PC-3 (cell line): Measurements from ENCODE around the gene COQ10A. TPM values are rescaled to one million over a fixed set of nuclear protein-coding genes. Genes with fewer than 3 reads are reported as not detected.
"Not testable (repeated sequence)": the region's sequence is repeated elsewhere in the genome, so short reads cannot be mapped to it uniquely, and the experiment has no call there.

Source experiments
- ATAC-seq: fragments of 200-7000 bp; cut with Tn5 transposase; 2 replicates; pipeline ENCODE4 v1.9.1; 2020; ENCODE audit warnings: mild to moderate bottlenecking, moderate library complexity
- BruUV-seq: library from RNA; stranded (reverse); fragments of 400-500 nt; replicated peaks from 2 replicates; lab custom pipeline; 2021; lab: Mats Ljungman, UMichigan
- CTCF ChIA-PET: fragments of 300-600 bp; sonication (Branson Sonifier 250); formaldehyde crosslinking; loops from one replicate; lab custom pipeline; 2022; ENCODE audit warnings: antibody characterized with exemption; lab: Charles Lee
- POLR2A ChIA-PET: fragments of 300-600 bp; sonication (Branson Sonifier 250); formaldehyde crosslinking; loops from one replicate; lab custom pipeline; 2022; ENCODE audit warnings: antibody characterized with exemption; ENCODE audit not compliant: unreplicated experiment; lab: Charles Lee
- DNase-seq: peaks from one replicate; pipeline ENCODE4 v3.0.0-alpha.2; 2015
- H2AFZ ChIP-seq: fragments of 300-600 bp; sonication (generic); 2 replicates; pipeline ENCODE4 v1.6.0; 2016; ENCODE audit warnings: antibody characterized with exemption, low read length
- H3F3A ChIP-seq: fragments of 300-600 bp; sonication (generic); one replicate; pipeline ENCODE4 v1.6.0; 2017; ENCODE audit warnings: antibody characterized with exemption, low read length, control low read depth, mild to moderate bottlenecking; ENCODE audit not compliant: unreplicated experiment
- H3K27ac ChIP-seq: fragments of 300-600 bp; sonication (generic); 2 replicates; pipeline ENCODE4 v1.5.1; 2016; ENCODE audit warnings: mild to moderate bottlenecking, low read length
- H3K27me3 ChIP-seq: fragments of 300-600 bp; sonication (generic); 2 replicates; pipeline ENCODE4 v1.6.1; 2016; ENCODE audit warnings: low read length, mixed read lengths
- H3K36me3 ChIP-seq: fragments of 300-600 bp; sonication (generic); 2 replicates; pipeline ENCODE4 v1.6.1; 2016; ENCODE audit warnings: low read depth, mixed run types, low read length, mixed read lengths
- H3K4me1 ChIP-seq: fragments of 300-600 bp; sonication (generic); 2 replicates; pipeline ENCODE4 v1.5.1; 2016; ENCODE audit warnings: low read length; ENCODE audit not compliant: insufficient read depth
- H3K4me2 ChIP-seq: fragments of 300-600 bp; sonication (generic); 2 replicates; pipeline ENCODE4 v1.6.0; 2016; ENCODE audit warnings: low read length
- H3K4me3 ChIP-seq: fragments of 300-600 bp; sonication (generic); 2 replicates; pipeline ENCODE4 v1.5.1; 2016; ENCODE audit warnings: mild to moderate bottlenecking, low read length, mixed read lengths
- H3K79me2 ChIP-seq: fragments of 300-600 bp; sonication (generic); 2 replicates; pipeline ENCODE4 v1.6.1; 2017; ENCODE audit warnings: low read length, mixed read lengths
- H3K9ac ChIP-seq: fragments of 300-600 bp; sonication (generic); 2 replicates; pipeline ENCODE4 v1.6.0; 2016; ENCODE audit warnings: mild to moderate bottlenecking, low read length
- H3K9me2 ChIP-seq: fragments of 300-600 bp; sonication (generic); replicated peaks from 2 replicates; pipeline ENCODE4 v1.6.1; 2016; ENCODE audit warnings: mixed run types, low read length, mixed read lengths
- H3K9me3 ChIP-seq: fragments of 300-600 bp; sonication (generic); 2 replicates; pipeline ENCODE4 v1.6.1; 2016; ENCODE audit warnings: low read length, mixed read lengths
- H4K20me1 ChIP-seq: fragments of 300-600 bp; sonication (generic); 2 replicates; pipeline ENCODE4 v1.6.1; 2016; ENCODE audit warnings: low read length, mixed read lengths
- EZH2 ChIP-seq: fragments of 300-600 bp; sonication (generic); IDR thresholded peaks from one replicate; pipeline ENCODE4 v1.6.1; 2017; ENCODE audit warnings: antibody characterized with exemption, mild to moderate bottlenecking, low read length; ENCODE audit not compliant: unreplicated experiment
- EZH2phosphoT487 ChIP-seq: fragments of 300-600 bp; sonication (generic); IDR thresholded peaks from 2 replicates; pipeline ENCODE4 v1.6.1; 2018; ENCODE audit warnings: mild to moderate bottlenecking, antibody characterized with exemption, low read length, borderline replicate concordance
- intact Hi-C: fragments of 100-400 bp; cut with micrococcal nuclease; formaldehyde crosslinking; loops from 2 replicates; pipeline ENCODE4 v1.9.0; 2023
- total RNA-seq: library from RNA; depleted of rRNA; stranded (reverse); fragments of >200 nt; gene quantifications from 2 replicates; pipeline ENCODE4 v1.2.3, GENCODE V29; 2014
- TF ChIP-seq, protein P1 (sequence below): fragments of 300-600 bp; sonication (generic); conservative IDR thresholded peaks from 2 replicates; pipeline ENCODE4 v1.5.1; 2017; ENCODE audit warnings: antibody characterized with exemption, low read depth, mild to moderate bottlenecking, low read length

The COQ10A gene
- total RNA-seq, 1 experiment from 2014 or later = 9.8 TPM

DNA sequence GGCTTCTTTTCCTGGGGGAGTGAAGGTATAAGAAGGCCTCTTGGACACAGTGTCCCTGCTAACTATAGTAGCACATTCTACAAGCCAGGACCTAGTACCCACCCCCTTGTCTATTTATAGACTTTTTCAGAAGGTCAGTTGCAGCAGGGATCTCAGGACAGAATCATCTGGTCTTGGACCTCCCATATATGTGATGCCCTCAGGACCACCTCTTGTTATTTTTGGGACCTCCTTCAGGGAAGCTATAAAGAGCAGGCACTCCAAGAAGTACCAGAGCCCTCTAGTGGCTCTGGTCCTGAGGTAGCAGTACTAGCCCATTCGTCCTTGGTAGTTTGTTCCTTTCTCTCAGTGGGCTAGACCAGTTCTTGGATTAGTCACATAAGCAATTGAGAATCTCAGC is 4.3 kb downstream of the COQ10A start:
- no peaks in the 10 kb centered on the region for H3F3A ChIP-seq
- H3K9me3 ChIP-seq = no peaks in the 10 kb centered on the region
- H3K27ac ChIP-seq = no peak overlapping the region
- no peaks in the 10 kb centered on the region for H3K27me3 ChIP-seq
- no peak overlapping the region for H3K9ac ChIP-seq
- H3K4me2 ChIP-seq = no peak overlapping the region
- no peak for TF ChIP-seq EZH2
- TF ChIP-seq, protein P1, sequence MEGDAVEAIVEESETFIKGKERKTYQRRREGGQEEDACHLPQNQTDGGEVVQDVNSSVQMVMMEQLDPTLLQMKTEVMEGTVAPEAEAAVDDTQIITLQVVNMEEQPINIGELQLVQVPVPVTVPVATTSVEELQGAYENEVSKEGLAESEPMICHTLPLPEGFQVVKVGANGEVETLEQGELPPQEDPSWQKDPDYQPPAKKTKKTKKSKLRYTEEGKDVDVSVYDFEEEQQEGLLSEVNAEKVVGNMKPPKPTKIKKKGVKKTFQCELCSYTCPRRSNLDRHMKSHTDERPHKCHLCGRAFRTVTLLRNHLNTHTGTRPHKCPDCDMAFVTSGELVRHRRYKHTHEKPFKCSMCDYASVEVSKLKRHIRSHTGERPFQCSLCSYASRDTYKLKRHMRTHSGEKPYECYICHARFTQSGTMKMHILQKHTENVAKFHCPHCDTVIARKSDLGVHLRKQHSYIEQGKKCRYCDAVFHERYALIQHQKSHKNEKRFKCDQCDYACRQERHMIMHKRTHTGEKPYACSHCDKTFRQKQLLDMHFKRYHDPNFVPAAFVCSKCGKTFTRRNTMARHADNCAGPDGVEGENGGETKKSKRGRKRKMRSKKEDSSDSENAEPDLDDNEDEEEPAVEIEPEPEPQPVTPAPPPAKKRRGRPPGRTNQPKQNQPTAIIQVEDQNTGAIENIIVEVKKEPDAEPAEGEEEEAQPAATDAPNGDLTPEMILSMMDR = peak; percentile 67
- H3K4me1 ChIP-seq = no peaks in the 10 kb centered on the region
- no peaks in the 10 kb centered on the region for H3K79me2 ChIP-seq
- intact Hi-C loops = no loop called here
- no TSS peak for BruUV-seq
- no peaks in the 10 kb centered on the region for H4K20me1 ChIP-seq
- ChIA-PET CTCF (no interaction called here), POLR2A (interaction anchor here (0.6 kb wide), 1 partner anchor 99 kb away, joined by 3 read pairs; no protein-coding TSS in a partner anchor)
- no peak overlapping the region for H2AFZ ChIP-seq
- no peak overlapping the region for H3K4me3 ChIP-seq
- H3K36me3 ChIP-seq = peaks cover 39% of the 10 kb centered on the region
- no peaks in the 10 kb centered on the region for H3K9me2 ChIP-seq
- DNase-seq = peak; percentile 49
- peak; percentile 18; the same call in 1 of the 2 replicates for ATAC-seq

DNA sequence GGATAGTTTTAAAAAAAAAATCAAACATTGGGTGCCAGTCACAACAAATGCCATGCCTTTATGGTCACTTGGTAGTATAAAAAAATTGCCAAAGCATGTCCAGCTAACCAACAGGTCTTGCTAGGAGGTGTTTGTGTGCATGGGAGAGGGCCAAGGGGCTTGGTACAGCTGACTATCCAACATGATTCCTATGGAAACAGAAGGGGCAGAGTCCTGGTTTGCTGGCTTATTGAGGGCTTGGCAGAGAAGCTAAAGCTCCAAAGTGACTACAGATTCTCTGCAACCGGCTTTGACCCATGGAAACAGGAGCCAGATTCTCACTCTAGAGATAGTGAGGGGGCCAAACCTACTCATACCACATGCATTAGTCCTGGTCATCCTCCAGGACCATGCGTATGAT is 5.7 kb downstream of the COQ10A start:
- H2AFZ ChIP-seq, POLR2A ChIA-PET, H3K9me3 ChIP-seq, CTCF ChIA-PET, H3K4me3 ChIP-seq, H3F3A ChIP-seq, H3K4me2 ChIP-seq, intact Hi-C loops, H4K20me1 ChIP-seq, H3K9me2 ChIP-seq, H3K27ac ChIP-seq, H3K4me1 ChIP-seq, ATAC-seq, BruUV-seq, H3K9ac ChIP-seq, H3K27me3 ChIP-seq, DNase-seq, H3K79me2 ChIP-seq: not testable (repeated sequence)
- H3K36me3 ChIP-seq = peaks cover 43% of the 10 kb centered on the region

- Histone ChIP-seq H3F3A (no peaks in the 10 kb centered on the region), H3K4me1 (no peaks in the 10 kb centered on the region), H4K20me1 (no peaks in the 10 kb centered on the region), H3K27ac (no peak overlapping the region), H3K36me3 (peaks cover 54% of the 10 kb centered on the region), H2AFZ (no peak overlapping the region), H3K4me3 (no peak overlapping the region), H3K27me3 (no peaks in the 10 kb centered on the region), H3K9me3 (no peaks in the 10 kb centered on the region), H3K4me2 (no peak overlapping the region), H3K79me2 (no peaks in the 10 kb centered on the region), H3K9me2 (no peaks in the 10 kb centered on the region), H3K9ac (no peak overlapping the region)
- ATAC-seq (no peak), DNase-seq (no peak)
- no TSS peak for BruUV-seq
- POLR2A ChIA-PET = no interaction called here
- no peak for TF ChIP-seq EZH2phosphoT487
- TF ChIP-seq, protein P1 = no peak
- TF ChIP-seq EZH2 = no peak
- CTCF ChIA-PET = no interaction called here
- intact Hi-C loops = no loop called here
These were observed 7.6 kb downstream of the COQ10A start for GRCh38 chr12:56274299-56274698.
